BLaER1 (cell line): ENCODE results near the gene CHST8.
"Not testable (repeated sequence)": the region's sequence is repeated elsewhere in the genome, so short reads cannot be mapped to it uniquely, and the experiment has no call there.

Experiments used
- H3K27ac ChIP-seq: shearing (Covaris generic); formaldehyde crosslinking; 2 replicates; pipeline ENCODE4 v1.8.1; 2022
- H3K27me3 ChIP-seq: shearing (Covaris generic); formaldehyde crosslinking; 2 replicates; pipeline ENCODE4 v1.8.1; 2022
- H3K36me3 ChIP-seq: shearing (Covaris generic); formaldehyde crosslinking; 2 replicates; pipeline ENCODE4 v1.8.1; 2022
- H3K4me1 ChIP-seq: shearing (Covaris generic); formaldehyde crosslinking; 2 replicates; pipeline ENCODE4 v1.8.1; 2022
- H3K4me2 ChIP-seq: shearing (Covaris generic); formaldehyde crosslinking; 2 replicates; pipeline ENCODE4 v1.8.1; 2022
- H3K4me3 ChIP-seq: shearing (Covaris generic); formaldehyde crosslinking; 2 replicates; pipeline ENCODE4 v1.8.1; 2022
- H3K9ac ChIP-seq: shearing (Covaris generic); formaldehyde crosslinking; 2 replicates; pipeline ENCODE4 v1.8.1; 2022
- H3K9me3 ChIP-seq: shearing (Covaris generic); formaldehyde crosslinking; 2 replicates; pipeline ENCODE4 v1.8.1; 2022
- H4K20me1 ChIP-seq: shearing (Covaris generic); formaldehyde crosslinking; 2 replicates; pipeline ENCODE4 v1.8.1; 2022
- Cebpa-rat ChIP-seq: shearing (Covaris generic); IDR thresholded peaks from 2 replicates; pipeline ENCODE4 v1.8.1; 2022

The CHST8 gene

GRCh38 chr19:33811246-33811645, 189.5 kb downstream of the CHST8 start:
- Histone ChIP-seq H3K4me3 (no peak overlapping the region), H3K27me3 (no peaks in the 10 kb centered on the region), H3K36me3 (peaks cover 84% of the 10 kb centered on the region), H3K4me2 (no peak overlapping the region), H3K4me1 (peaks cover 27% of the 10 kb centered on the region), H3K27ac (no peak overlapping the region), H3K9ac (no peak overlapping the region), H4K20me1 (peaks cover 38% of the 10 kb centered on the region), H3K9me3 (no peaks in the 10 kb centered on the region)
- no peak for TF ChIP-seq Cebpa-rat

DNA sequence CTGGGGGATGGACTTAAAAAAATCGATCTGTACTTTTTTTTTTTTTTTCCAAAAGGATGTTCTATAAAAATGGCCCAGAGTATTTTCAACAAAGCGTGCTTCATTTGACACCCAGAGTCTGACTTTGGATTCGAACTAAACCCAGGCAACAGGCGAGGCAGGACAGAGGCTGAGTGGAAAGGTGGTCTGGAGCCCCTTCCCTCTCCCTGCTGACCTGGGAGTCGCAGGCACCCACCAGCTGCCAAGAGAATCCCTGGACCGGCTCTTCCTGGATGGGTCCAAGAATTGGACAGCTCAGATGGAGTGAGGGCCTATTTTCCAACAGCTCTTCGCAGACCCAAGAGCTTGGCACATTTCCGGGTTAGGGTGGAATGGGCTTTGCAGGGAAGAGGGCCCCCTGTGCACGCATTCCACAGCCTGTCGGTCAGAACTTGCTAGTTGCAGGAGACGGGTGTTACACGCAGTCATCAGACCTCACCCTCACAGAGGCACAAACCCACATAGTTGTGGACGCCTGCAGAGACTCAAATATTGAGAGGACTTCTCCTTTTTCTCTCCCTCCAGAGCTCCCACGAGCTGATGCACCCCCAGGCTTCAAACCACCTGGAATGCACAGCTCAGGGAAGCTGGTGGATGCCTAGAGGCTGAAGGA, 190.1 kb downstream of the CHST8 start:
- no peak overlapping the region for H3K4me3 ChIP-seq
- H3K4me1 ChIP-seq = peaks cover 33% of the 10 kb centered on the region
- no peaks in the 10 kb centered on the region for H3K27me3 ChIP-seq
- no peak overlapping the region for H3K9ac ChIP-seq
- H3K4me2 ChIP-seq = no peak overlapping the region
- peaks cover 32% of the 10 kb centered on the region for H4K20me1 ChIP-seq
- no peak for TF ChIP-seq Cebpa-rat
- H3K9me3 ChIP-seq = no peaks in the 10 kb centered on the region
- H3K27ac ChIP-seq = no peak overlapping the region
- peaks cover 78% of the 10 kb centered on the region for H3K36me3 ChIP-seq

- H3K27me3 ChIP-seq = no peaks in the 10 kb centered on the region
- H3K4me2 ChIP-seq = no peak overlapping the region
- H3K4me1 ChIP-seq = peaks cover 34% of the 10 kb centered on the region
- H3K36me3 ChIP-seq = peaks cover 70% of the 10 kb centered on the region
- H3K9me3 ChIP-seq = no peaks in the 10 kb centered on the region
- no peak overlapping the region for H3K4me3 ChIP-seq
- no peak overlapping the region for H3K9ac ChIP-seq
- peaks cover 31% of the 10 kb centered on the region for H4K20me1 ChIP-seq
- TF ChIP-seq Cebpa-rat = no peak
- H3K27ac ChIP-seq = no peak overlapping the region
These were observed 190.9 kb downstream of the CHST8 start for GRCh38 chr19:33812388-33813330.

- H3K36me3 ChIP-seq = peaks cover 62% of the 10 kb centered on the region
- no peak for TF ChIP-seq Cebpa-rat
- H3K27ac ChIP-seq = no peak overlapping the region
These were observed 191.8 kb downstream of the CHST8 start for GRCh38 chr19:33813391-33814101.

GRCh38 chr19:33814181-33815165, 192.7 kb downstream of the CHST8 start:
- Histone ChIP-seq H3K4me3 (no peak overlapping the region), H3K4me1 (peaks cover 46% of the 10 kb centered on the region), H3K9ac (no peak overlapping the region), H3K4me2 (no peak overlapping the region), H3K9me3 (no peaks in the 10 kb centered on the region), H3K27me3 (no peaks in the 10 kb centered on the region), H3K36me3 (peaks cover 53% of the 10 kb centered on the region), H4K20me1 (peaks cover 22% of the 10 kb centered on the region), H3K27ac (no peak overlapping the region)
- no peak for TF ChIP-seq Cebpa-rat

More at GRCh38 chr19:33813391-33814101, 191.8 kb downstream of the CHST8 start:
- H3K9me3 ChIP-seq = no peaks in the 10 kb centered on the region
- no peaks in the 10 kb centered on the region for H3K27me3 ChIP-seq
- H3K9ac ChIP-seq = no peak overlapping the region
- H3K4me3 ChIP-seq = no peak overlapping the region
- no peak overlapping the region for H3K4me2 ChIP-seq
- peaks cover 37% of the 10 kb centered on the region for H3K4me1 ChIP-seq
- H4K20me1 ChIP-seq = peaks cover 24% of the 10 kb centered on the region

DNA sequence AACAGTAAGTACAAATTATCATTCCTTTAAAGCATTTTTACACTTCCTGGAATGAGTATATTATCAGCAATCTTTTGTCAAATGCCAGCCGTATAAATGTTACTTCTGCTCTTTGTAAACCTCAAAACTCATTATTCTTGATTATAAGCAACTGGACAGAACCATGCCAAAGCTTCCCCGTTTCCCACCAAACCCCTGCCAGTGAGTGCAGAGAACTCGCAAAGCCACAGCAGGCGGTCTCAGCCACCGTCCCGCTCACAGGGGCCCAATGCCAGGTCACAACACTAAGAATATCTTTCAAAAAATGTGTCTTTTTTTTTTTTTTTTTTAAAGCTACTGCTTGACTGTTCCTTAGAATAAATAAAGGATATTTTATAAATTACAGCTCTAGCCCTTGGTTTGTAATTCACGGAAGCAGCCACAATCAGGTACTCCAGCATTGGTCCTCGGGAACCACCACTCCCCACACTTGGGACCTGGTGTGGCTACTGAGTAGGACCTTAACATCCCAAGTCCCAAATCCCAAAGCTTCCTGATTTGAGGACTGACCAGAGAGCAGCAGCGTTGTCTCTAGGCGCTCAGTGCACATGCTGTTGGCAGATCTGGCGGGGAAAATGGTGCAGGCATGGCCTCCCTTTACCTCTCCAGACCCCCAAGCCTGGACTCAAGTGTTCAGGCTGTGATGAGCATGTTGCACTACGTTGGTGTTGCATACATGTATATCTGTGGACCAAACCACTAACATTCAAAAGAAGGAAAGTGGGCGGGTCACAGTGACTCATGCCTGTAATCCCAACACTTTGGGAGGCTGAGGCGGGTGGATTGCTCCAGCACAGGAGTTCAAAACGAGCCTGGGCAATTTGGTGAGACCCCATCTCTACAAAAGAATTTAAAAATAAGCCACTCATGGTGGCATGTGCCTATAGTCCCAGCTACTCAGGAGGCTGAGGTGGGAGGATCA, 193.9 kb downstream of the CHST8 start:
- Histone ChIP-seq H3K27ac (0 out of 2 replicates have a peak overlapping the region, but pooled peaks have one; percentile 58), H3K27me3 (no peaks in the 10 kb centered on the region), H3K9ac (no peak overlapping the region), H4K20me1 (0 out of 2 replicates have a peak, but pooled peaks cover 12% of the 10 kb centered on the region), H3K9me3 (no peaks in the 10 kb centered on the region), H3K4me3 (no peak overlapping the region), H3K4me1 (peaks cover 56% of the 10 kb centered on the region), H3K36me3 (peaks cover 41% of the 10 kb centered on the region), H3K4me2 (peak overlapping the region; percentile 98)
- no peak for TF ChIP-seq Cebpa-rat

DNA sequence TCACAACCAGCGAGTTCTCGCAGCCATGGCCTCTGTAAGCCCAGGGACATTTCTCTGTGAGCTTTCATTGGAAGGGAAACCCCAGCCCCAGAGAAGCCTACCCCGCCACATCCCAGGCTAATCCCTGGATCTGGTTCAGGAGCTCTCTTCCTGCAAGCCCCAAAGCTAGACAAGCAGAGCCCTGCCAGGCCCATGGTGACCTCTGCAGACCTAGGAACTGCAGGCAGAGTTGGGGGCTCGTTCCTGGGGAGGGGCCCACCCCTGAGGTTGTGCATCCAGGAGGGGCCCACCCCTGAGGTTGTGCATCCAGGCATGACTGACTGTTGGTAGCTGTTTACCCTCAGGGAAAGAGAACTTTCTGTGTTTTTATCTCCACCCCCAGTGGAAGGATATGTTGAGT, 196.7 kb downstream of the CHST8 start:
- Histone ChIP-seq H3K9me3 (no peaks in the 10 kb centered on the region), H3K4me3 (0 out of 2 replicates have a peak overlapping the region, but pooled peaks have one; percentile 65), H3K36me3 (peaks cover 14% of the 10 kb centered on the region), H3K27me3 (no peaks in the 10 kb centered on the region), H4K20me1 (0 out of 2 replicates have a peak, but pooled peaks cover 6% of the 10 kb centered on the region), H3K27ac (peak overlapping the region; percentile 95), H3K4me1 (peaks cover 76% of the 10 kb centered on the region), H3K4me2 (peak overlapping the region; percentile 98), H3K9ac (peak overlapping the region; percentile 10; the same call in 1 of the 2 replicates)
- no peak for TF ChIP-seq Cebpa-rat

DNA sequence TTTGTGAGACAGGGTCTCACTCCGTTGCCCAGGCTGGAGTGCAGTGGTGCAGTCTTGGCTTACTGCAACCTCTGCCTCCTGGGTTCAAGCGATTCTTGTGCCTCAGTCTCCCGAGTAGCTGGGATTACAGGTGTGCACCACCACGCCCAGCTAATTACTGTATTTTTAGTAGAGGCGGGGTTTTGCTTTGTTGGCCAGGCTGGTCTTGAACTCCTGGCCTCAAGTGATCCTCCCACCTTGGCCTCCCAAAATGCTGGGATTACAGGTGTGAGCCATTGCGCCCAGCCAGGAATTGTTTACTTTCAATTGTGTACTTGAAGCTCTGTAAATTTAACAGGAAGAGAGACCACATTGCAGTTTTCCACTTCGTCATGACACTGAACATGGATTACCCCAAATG, 197.3 kb downstream of the CHST8 start:
- peak overlapping the region; percentile 79 for H3K9ac ChIP-seq
- H3K4me3 ChIP-seq = peak overlapping the region; percentile 65
- peaks cover 77% of the 10 kb centered on the region for H3K4me1 ChIP-seq

More for the DNA sequence above, 197.3 kb downstream of the CHST8 start:
- H3K4me2 ChIP-seq = peak overlapping the region; percentile 98
- not testable (repeated sequence) for H3K36me3 ChIP-seq, H4K20me1 ChIP-seq, H3K9me3 ChIP-seq, H3K27me3 ChIP-seq
- H3K27ac ChIP-seq = peak overlapping the region; percentile 95
